ENCODE data around the gene LTBP4. TPM values are rescaled to one million over a fixed set of nuclear protein-coding genes. Genes with fewer than 3 reads are reported as not detected.

The LTBP4 gene
- total RNA-seq, 3 donors from 2014 or later: 141 to 244 (median 160) TPM

DNA sequence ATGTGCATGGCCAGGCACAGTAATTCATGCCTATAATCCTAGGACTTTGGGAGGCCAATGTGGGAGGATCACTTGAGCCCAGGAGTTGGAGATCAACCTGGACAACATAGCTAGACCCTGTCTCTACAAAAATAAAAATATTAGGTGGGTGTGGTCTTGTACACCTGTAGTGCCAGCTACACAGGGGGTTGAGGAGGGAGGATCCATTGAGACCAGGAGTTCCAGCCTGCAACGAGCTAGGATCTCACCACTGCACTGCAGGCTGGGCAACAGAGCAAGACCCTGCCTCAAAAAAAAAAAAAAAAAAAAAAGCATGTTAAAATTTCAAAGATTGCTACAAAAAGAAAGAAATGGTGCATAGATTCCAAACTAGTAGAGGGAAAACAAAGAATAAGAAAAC lies 37.2 kb downstream of the LTBP4 start:
- no peak for TF ChIP-seq CTCF (IDR thresholded peaks at IDR 0.05)
- Histone ChIP-seq H3K4me1 (ENCODE audit: low read depth) (peaks cover 5% of the 10 kb centered on the region), H3K4me3 (no peak overlapping the region), H3K9me3 (no peaks in the 10 kb centered on the region), H3K36me3 (ENCODE audit: low read depth) (no peaks in the 10 kb centered on the region)
- no peak for ATAC-seq
- DNase-seq: no peak
- intact Hi-C loops (cut with DNase I, micrococcal nuclease): loop anchor here in 1 of 2 donors (5.0 kb wide), 1 partner anchor 111 kb away; no protein-coding TSS in a partner anchor

DNA sequence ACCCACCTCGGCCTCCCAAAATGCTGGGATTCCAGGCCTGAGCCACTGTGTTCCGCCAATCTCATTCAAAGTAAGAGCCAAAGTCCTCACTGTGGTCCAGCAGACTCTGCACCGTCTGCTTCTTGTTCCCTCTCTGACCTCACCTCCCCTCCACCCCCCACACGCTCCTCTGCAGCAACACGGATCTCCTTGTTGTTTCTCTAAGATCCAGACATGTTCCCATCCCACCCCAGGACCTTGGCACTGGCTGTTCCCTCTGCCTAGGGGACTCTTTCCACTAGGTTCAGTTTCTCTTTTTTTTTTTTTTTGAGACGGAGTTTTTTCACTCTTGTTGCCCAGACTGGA lies 38.4 kb downstream of the LTBP4 start:
- H3K4me1 ChIP-seq (ENCODE audit: low read depth): peaks cover 5% of the 10 kb centered on the region
- ATAC-seq: no peak
- H3K9me3 ChIP-seq: no peaks in the 10 kb centered on the region
- TF ChIP-seq CTCF (IDR thresholded peaks at IDR 0.05): no peak
- no peak for DNase-seq
- no peaks in the 10 kb centered on the region for H3K36me3 ChIP-seq (ENCODE audit: low read depth)
- no peak overlapping the region for H3K4me3 ChIP-seq
- intact Hi-C loops (cut with DNase I, micrococcal nuclease): loop anchor here in 1 of 2 donors (5.0 kb wide), 1 partner anchor 112 kb away; no protein-coding TSS in a partner anchor

DNA sequence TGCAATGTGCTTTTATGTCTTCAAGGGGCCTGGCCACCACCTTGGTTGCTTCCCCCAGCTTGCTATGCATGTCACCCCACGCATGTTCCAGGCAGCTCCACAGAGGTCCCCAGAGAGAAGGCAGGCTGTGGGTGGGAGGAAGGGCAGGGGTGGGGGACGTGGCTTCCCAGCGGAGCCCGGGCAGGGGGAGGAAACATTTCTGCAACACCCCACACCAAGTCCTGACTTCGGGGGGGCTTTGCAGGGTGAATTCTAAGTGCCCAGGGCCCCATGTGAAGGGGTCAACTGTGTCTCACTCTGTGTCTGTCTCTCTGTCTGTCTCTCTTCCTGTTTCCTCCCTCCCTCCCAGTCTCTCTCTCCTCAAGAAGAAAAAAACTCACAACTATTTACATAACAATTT lies 39.6 kb downstream of the LTBP4 start:
- Histone ChIP-seq H3K9me3 (no peaks in the 10 kb centered on the region), H3K4me1 (ENCODE audit: low read depth) (peaks cover 5% of the 10 kb centered on the region), H3K4me3 (no peak overlapping the region), H3K36me3 (ENCODE audit: low read depth) (no peaks in the 10 kb centered on the region)
- no peak for TF ChIP-seq CTCF (IDR thresholded peaks at IDR 0.05)
- DNase-seq (no peak), ATAC-seq (no peak)
- intact Hi-C loops (cut with DNase I, micrococcal nuclease): no loop called here

- Histone ChIP-seq H3K36me3 (ENCODE audit: low read depth) (no peaks in the 10 kb centered on the region), H3K4me1 (ENCODE audit: low read depth) (peaks cover 5% of the 10 kb centered on the region), H3K9me3 (no peaks in the 10 kb centered on the region), H3K4me3 (no peak overlapping the region)
- ATAC-seq: no peak
- no peak for DNase-seq
- intact Hi-C loops (cut with DNase I, micrococcal nuclease): no loop called here
- no peak for TF ChIP-seq CTCF (IDR thresholded peaks at IDR 0.05)
Observed at GRCh38 chr19:40641281-40641680, 40.1 kb downstream of the LTBP4 start.

GRCh38 chr19:40642051-40642706 lies 41.0 kb downstream of the LTBP4 start:
- DNase-seq (no peak), ATAC-seq (no peak)
- no peak for TF ChIP-seq CTCF (IDR thresholded peaks at IDR 0.05)
- H3K4me1 ChIP-seq (ENCODE audit: low read depth): peaks cover 5% of the 10 kb centered on the region
- H3K36me3 ChIP-seq (ENCODE audit: low read depth): no peaks in the 10 kb centered on the region
- intact Hi-C loops (cut with DNase I, micrococcal nuclease): no loop called here
- no peaks in the 10 kb centered on the region for H3K9me3 ChIP-seq
- H3K4me3 ChIP-seq: no peak overlapping the region
